MM.1S (cell line): ENCODE results near the gene CLPTM1L.

Experiments used
- DNase-seq: peaks from one replicate; pipeline ENCODE4 v3.0.0-alpha.2; 2015
- H2AFZ ChIP-seq: fragments of 300-600 bp; sonication (generic); 2 replicates; pipeline ENCODE4 v1.6.0; 2016; ENCODE audit warnings: antibody characterized with exemption, low read length
- H3F3A ChIP-seq: fragments of 300-600 bp; sonication (generic); 2 replicates; pipeline ENCODE4 v1.6.1; 2016; ENCODE audit warnings: mild to moderate bottlenecking, antibody characterized with exemption, low read length, moderate library complexity, mixed read lengths; ENCODE audit not compliant: insufficient read depth
- H3K27ac ChIP-seq: fragments of 300-600 bp; sonication (generic); 2 replicates; pipeline ENCODE4 v1.5.1; 2016; ENCODE audit warnings: mild to moderate bottlenecking, low read length
- H3K27me3 ChIP-seq: fragments of 300-600 bp; sonication (generic); replicated peaks from 2 replicates; pipeline ENCODE4 v1.6.0; 2016; ENCODE audit warnings: low read length; ENCODE audit not compliant: insufficient read depth
- H3K36me3 ChIP-seq: fragments of 300-600 bp; sonication (generic); replicated peaks from 2 replicates; pipeline ENCODE4 v1.6.1; 2016; ENCODE audit warnings: mild to moderate bottlenecking, low read length, mixed read lengths; ENCODE audit not compliant: insufficient read depth
- H3K4me1 ChIP-seq: fragments of 300-600 bp; sonication (generic); 2 replicates; pipeline ENCODE4 v1.6.1; 2016; ENCODE audit warnings: low read length, mixed read lengths
- H3K4me2 ChIP-seq: fragments of 300-600 bp; sonication (generic); 2 replicates; pipeline ENCODE4 v1.6.0; 2016; ENCODE audit warnings: low read depth, low read length
- H3K4me3 ChIP-seq: fragments of 300-600 bp; sonication (generic); 2 replicates; pipeline ENCODE4 v1.5.1; 2016; ENCODE audit warnings: low read length, mixed read lengths
- H3K79me2 ChIP-seq: fragments of 300-600 bp; sonication (generic); 2 replicates; pipeline ENCODE4 v1.6.1; 2016; ENCODE audit warnings: mixed run types, low read length, mixed read lengths
- H3K9ac ChIP-seq: fragments of 300-600 bp; sonication (generic); 2 replicates; pipeline ENCODE4 v1.6.1; 2016; ENCODE audit warnings: low read length, mixed read lengths
- H3K9me2 ChIP-seq: fragments of 300-600 bp; sonication (generic); replicated peaks from 2 replicates; pipeline ENCODE4 v1.6.1; 2016; ENCODE audit warnings: mild to moderate bottlenecking, low read length, mixed read lengths; ENCODE audit not compliant: insufficient read depth
- H3K9me3 ChIP-seq: fragments of 300-600 bp; sonication (generic); replicated peaks from 2 replicates; pipeline ENCODE4 v1.6.1; 2016; ENCODE audit warnings: mild to moderate bottlenecking, low read length, mixed read lengths; ENCODE audit not compliant: insufficient read depth
- H4K20me1 ChIP-seq: fragments of 300-600 bp; sonication (generic); 2 replicates; pipeline ENCODE4 v1.6.1; 2016; ENCODE audit warnings: mild to moderate bottlenecking, low read length, moderate library complexity, mixed read lengths; ENCODE audit not compliant: insufficient read depth
- CTCF ChIP-seq: fragments of 300-600 bp; sonication (generic); IDR thresholded peaks from 2 replicates; pipeline ENCODE4 v1.5.1; 2016; ENCODE audit warnings: antibody characterized with exemption, low read length, mixed read lengths
- EZH2 ChIP-seq: fragments of 300-600 bp; sonication (generic); optimal IDR thresholded peaks from 2 replicates; pipeline ENCODE3; 2017; ENCODE audit warnings: low read depth, mild to moderate bottlenecking, antibody characterized with exemption, low read length, mixed read lengths
- EZH2phosphoT487 ChIP-seq: fragments of 300-600 bp; sonication (generic); IDR thresholded peaks from 2 replicates; pipeline ENCODE4 v1.6.1; 2018; ENCODE audit warnings: antibody characterized with exemption, low read length

The CLPTM1L gene

DNA sequence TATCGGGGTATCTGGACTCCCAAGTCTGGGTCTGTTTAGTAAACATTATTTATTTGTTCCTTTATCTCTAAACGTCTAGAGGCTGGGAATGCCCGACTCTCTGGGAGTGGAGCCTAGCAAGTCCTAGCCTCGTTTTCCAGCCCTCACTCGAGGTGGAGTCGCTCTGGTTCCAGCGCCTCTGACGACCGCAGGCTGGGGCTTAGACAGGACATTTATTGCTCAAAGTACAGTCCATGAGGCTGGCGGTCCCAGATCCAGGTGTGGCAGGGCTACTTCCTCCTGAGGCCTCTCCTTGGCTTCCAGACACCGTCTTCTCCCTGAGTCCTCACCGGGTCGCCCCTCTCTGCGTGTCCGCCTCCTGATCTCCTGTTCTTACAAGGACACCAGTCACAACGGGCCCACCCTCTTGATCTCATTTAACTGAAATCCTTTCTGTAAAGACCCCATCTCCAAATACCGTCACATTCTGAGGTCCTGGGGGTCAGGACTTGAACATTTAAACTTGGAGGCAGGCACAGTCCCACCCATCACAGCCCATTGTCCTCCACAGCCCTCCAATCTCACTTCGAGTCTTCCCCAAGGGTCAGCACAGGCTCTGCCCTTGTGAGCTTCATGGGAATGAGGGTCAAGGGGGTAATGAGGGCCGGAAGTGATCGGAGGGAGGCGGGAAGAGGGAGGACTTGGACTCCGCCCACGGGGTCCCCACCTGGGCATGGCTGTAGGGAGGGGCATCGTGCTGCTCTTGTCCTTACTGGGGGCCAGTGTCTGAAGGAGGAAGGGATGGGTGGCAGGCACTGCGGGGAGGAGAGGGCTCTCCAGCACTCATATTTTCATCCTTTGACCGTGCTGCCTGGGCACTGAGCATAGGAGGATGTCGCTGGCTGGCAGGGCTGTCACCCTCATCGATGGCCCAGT, 12.2 kb upstream of the CLPTM1L start:
- no peaks in the 10 kb centered on the region for H3K27me3 ChIP-seq

DNA sequence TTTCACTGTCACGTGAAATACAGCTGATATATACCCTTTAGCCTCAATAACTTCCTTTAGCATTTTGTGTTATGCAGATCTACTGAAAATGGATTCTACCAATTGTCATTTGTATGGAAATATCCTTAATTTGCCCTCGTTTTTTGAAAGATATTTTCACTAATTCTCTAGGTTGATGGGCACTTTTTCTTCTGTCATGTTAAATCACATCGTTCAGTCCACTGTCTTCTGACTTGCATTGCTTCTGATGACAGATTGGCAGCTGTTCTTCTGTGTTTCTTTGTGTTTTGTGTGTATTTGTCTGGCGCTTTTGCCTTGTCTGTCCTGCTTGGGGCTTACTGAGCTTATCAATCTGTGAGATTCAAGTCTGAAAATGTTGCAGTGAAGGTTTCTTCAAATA, 9.7 kb upstream of the CLPTM1L start:
- Histone ChIP-seq H3K4me3 (no peak overlapping the region), H3K9me2 (no peaks in the 10 kb centered on the region), H3K4me2 (no peak overlapping the region), H2AFZ (no peak overlapping the region), H3K9ac (no peak overlapping the region), H3F3A (no peaks in the 10 kb centered on the region), H3K27ac (no peak overlapping the region), H4K20me1 (no peaks in the 10 kb centered on the region), H3K36me3 (no peaks in the 10 kb centered on the region), H3K9me3 (no peaks in the 10 kb centered on the region), H3K27me3 (no peaks in the 10 kb centered on the region), H3K79me2 (no peaks in the 10 kb centered on the region), H3K4me1 (no peaks in the 10 kb centered on the region)
- TF ChIP-seq EZH2phosphoT487 (no peak), EZH2 (no peak), CTCF (no peak)
- DNase-seq: no peak

More for the DNA sequence above, 12.2 kb upstream of the CLPTM1L start:
- no peak overlapping the region for H3K4me2 ChIP-seq
- no peaks in the 10 kb centered on the region for H3K9me2 ChIP-seq
- TF ChIP-seq CTCF: no peak
- no peak for TF ChIP-seq EZH2phosphoT487
- no peak for TF ChIP-seq EZH2
- H3K27ac ChIP-seq: no peak overlapping the region
- no peaks in the 10 kb centered on the region for H3K79me2 ChIP-seq
- no peak overlapping the region for H2AFZ ChIP-seq
- H3K4me3 ChIP-seq: no peak overlapping the region
- H3K9me3 ChIP-seq: no peaks in the 10 kb centered on the region
- H3K9ac ChIP-seq: no peak overlapping the region
- no peaks in the 10 kb centered on the region for H4K20me1 ChIP-seq
- H3K36me3 ChIP-seq: no peaks in the 10 kb centered on the region
- H3K4me1 ChIP-seq: no peaks in the 10 kb centered on the region
- DNase-seq: no peak
- no peaks in the 10 kb centered on the region for H3F3A ChIP-seq

DNA sequence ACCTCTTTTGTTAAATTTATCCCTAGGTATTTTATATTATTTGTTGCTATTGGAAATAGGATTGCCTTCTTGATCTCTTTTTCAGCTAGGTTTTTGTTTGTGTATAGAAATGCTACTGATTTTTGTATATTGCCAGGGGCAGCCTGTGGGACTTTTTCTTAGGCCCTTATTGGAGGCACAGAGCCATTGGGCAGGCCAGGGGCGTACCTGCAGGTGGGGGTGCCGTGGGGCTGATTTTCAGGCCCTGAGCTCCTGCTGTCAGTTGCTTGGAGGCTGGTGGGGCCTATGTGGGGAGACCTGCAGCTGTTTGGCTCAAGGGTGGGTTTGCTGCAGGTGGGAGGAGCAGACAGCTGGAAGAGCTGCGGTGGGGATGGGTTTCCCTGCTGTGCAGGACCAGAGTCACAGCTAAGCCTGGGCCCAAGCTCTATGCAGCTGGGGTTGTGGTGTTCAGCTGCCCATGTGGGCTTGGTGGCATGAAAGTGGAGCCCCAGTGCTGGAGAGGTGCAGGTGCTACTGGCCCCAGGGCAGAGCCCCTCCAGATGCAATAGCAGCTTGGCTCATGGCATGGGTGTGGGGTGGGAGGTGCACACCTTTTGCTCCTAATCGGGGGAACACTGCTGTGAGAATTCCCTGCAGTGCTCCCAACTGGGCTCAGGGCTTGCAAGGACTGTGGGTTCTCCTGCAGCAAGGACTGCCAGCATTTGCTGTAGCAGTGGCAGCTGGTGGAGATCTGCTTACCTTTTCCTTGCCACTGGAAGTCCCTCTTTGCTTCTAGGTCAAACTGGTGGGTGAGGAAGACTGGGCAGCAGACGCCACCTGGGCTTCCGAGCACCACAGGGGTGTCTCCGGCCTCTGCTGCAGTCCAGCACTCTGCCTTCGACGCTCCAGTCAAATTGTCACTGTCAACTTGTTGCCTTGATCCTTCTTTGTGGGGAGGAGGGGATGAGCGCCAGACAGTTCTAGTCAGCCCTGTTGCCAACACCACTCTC, 7.6 kb upstream of the CLPTM1L start:
- no peak overlapping the region for H3K27ac ChIP-seq
- DNase-seq: no peak
- no peaks in the 10 kb centered on the region for H3K79me2 ChIP-seq
- no peak overlapping the region for H2AFZ ChIP-seq
- no peaks in the 10 kb centered on the region for H4K20me1 ChIP-seq
- H3K4me1 ChIP-seq: no peaks in the 10 kb centered on the region
- H3K9ac ChIP-seq: no peak overlapping the region
- no peaks in the 10 kb centered on the region for H3K9me2 ChIP-seq
- H3K27me3 ChIP-seq: no peaks in the 10 kb centered on the region
- no peaks in the 10 kb centered on the region for H3F3A ChIP-seq
- no peaks in the 10 kb centered on the region for H3K9me3 ChIP-seq
- H3K4me3 ChIP-seq: no peak overlapping the region
- no peak for TF ChIP-seq CTCF
- TF ChIP-seq EZH2phosphoT487: no peak
- no peak overlapping the region for H3K4me2 ChIP-seq
- H3K36me3 ChIP-seq: no peaks in the 10 kb centered on the region
